GM18519 (cell line): Measurements from ENCODE around the gene WDR11.

ENCODE experiments used
- ATAC-seq: cut with Tn5 transposase; IDR thresholded peaks from one replicate; pipeline ENCODE4 v1.9.1; 2021; ENCODE audit warnings: mild to moderate bottlenecking, moderate library complexity; ENCODE audit not compliant: unreplicated experiment, low FRiP score

The WDR11 gene

DNA sequence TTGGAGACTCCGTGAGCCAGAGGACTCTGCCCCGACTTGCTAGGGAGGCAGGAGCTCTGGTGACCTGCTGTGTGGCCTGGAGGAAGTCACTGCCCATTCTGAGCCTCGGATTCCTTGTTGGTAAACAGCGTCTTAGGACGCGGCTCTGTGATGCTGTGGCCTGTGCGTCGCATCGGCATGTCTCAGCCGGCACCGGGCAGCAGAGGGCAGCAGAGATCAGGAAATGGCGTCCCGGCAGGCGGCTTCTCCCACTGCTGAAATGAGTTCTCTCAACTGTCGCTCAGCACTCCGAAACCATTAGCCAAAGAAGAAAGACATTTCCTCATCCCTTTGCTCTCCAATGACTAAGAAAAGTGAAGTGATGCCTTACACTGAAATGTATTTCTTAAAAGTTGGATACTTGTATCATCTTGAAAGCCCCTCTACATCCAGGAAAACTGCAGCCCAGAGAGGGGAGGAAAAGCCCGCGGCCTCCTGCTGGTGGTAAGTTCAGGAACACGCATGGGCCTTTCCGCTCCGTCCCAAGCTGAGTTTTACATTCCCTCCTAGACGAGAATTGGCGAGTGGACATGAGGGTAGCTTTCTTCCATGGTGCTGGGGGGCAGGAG, 91.7 kb downstream of the WDR11 start:
- ATAC-seq = peak; percentile 59

DNA sequence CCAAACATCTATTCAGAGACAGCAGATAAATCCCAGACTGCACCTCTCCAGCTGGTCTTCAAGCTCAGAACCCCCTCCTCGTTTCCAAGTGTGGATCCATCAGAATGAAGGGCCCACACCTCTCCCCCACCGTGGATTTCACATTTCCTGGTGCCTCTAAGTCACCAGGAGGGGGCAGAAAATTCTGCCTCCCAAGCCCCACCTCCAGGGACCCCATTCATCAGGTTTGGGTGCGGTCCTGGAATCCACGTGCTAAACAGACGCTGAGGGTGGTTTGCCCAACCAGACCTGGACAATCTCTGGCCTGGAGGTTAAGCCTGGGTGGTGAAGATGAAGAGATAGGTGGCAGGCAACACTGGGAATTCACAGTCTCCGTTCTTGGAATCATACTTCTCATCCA, 92.4 kb downstream of the WDR11 start:
- ATAC-seq = no peak

DNA sequence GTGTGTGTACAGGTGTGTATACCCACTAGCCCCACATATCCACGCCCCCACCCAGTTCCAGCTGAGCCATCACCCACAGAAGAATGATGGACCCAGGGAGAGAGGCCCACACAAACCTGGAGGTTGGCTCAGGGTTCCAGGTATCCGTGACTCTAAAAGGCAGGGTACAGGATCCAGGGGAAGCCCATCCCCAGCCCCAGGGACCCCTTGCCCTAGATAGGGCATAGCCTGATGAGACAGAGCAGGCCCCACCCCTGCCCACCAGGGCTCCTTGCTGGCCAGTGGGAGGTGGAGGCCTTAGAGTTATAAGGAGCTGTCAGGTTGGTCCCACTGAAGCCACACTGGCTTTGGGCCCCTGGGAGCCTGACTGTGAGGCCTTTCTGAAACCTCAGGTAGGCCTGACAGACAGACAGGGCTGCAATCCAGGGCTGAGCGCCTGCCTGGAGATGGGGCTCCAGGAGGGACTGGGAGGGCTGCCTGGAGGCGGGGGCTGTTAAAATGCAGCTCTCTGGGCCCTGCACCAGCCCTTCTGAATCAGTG, 93.5 kb downstream of the WDR11 start:
- no peak for ATAC-seq

DNA sequence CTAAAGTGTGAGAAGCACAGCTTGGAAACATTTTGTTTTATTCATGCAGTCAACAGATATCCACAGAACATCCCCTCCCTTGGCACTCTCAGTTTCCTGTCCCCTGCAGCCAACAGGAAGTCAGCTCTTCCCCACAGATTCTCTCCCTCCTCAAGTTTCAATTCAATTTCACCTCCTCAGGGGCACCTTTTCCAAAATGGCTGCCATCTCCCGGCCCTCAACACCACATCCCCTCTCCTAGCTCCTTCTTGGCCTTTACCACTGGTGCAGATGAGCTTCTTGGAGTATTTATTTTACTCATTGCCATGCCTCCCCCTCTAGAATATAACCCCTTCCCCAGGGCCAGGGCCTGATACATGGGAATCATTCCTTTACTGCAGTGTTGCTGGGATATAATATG, 94.0 kb downstream of the WDR11 start:
- no peak for ATAC-seq

DNA sequence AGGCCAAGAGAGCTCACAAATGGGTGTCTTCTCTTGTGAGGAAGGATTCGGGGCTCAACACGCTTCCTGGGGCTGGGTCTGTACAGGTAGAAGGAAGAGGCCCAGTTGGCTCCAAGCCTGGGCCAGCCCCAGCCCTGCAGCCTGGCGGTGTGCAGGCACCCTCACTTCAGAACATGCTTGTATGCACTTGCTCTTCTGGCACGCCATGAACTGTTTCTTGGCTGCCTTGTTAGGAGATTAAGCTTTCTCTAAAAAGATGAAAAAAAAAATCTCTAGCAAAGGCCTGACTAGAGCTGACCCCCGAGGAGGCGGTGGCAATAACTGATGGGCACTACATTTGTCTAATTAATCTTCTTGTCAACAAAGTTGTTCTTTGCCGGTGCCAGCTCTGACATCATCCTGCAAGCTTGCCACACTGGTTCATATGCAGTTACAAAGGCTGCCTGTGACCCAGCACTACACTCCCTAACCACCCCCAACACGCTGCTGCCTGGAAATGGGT, 94.7 kb downstream of the WDR11 start:
- ATAC-seq = no peak

DNA sequence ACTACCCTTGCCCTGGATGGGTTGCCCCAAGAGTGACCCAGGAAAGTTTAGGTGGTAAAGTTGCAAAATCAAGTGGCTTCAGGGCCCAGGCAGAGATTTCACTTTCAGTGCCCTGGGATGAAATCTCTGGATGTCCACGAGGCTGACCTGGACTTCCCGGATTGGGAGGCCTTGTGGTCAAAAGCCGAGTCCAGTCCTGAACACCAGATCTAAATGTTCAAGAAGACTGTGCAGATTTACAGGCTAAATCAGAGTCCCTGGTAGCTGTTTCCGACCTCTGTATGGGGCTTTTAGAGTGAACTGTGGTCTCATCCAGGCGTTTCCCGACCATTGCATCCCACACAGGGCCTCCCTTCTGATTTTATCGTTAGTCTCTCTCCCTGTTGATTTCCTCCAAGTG, 95.3 kb downstream of the WDR11 start:
- no peak for ATAC-seq

DNA sequence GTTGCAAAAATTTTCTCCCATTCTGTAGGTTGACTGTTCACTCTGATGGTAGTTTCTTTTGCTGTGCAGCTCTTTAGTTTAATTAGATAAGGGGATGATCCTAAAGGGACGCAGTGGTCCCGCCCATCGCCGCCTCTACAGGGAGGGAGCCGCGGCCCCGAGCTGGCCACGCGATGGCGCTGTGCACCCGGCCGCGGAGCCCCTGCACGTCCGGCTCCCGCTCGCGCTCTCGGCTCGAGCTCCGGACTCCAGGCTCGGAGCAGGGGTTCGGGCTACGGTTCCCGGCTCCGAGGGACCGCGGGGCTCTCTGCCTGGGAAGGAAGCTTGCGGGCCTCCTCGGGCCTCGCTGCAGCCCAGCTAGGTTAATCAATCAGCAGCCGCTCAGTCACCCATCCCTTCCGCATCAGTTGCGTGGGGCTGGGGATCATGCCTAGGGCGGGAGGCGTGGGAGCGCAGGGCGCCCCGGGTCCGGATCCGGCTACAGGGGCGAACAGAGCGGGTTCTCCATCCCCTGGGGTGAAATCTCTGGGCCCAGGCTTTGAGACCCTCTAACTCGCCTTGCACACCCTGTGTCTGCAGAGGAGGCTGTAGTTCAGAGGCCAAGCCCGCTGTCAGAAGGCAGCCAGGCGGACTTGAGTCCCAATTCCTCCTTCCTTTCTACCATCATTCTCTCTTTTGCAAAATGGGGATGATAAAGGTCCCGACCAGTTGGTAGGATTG, 97.9 kb downstream of the WDR11 start:
- peak; percentile 87 for ATAC-seq

DNA sequence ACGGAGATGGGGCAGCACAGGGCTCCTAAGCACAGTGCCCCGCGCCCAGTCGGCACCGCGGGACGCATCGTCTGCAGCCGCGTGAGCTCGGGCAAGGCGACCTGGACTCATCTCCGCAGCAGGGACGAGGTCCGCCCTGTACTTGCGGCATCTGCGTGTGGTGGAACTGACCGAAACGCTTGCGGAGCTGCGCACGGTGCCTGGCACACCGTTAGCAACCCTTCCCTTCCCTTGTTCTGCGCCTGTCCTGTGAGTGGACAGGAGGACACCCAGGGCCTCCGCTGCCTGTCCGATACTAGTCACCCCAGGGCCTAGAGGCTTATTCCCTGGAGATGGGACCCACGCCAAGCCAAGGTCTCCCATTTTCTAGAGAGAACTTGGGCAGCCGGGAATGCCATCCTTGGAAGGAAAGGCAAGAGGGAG, 98.5 kb downstream of the WDR11 start:
- ATAC-seq = peak; percentile 12

DNA sequence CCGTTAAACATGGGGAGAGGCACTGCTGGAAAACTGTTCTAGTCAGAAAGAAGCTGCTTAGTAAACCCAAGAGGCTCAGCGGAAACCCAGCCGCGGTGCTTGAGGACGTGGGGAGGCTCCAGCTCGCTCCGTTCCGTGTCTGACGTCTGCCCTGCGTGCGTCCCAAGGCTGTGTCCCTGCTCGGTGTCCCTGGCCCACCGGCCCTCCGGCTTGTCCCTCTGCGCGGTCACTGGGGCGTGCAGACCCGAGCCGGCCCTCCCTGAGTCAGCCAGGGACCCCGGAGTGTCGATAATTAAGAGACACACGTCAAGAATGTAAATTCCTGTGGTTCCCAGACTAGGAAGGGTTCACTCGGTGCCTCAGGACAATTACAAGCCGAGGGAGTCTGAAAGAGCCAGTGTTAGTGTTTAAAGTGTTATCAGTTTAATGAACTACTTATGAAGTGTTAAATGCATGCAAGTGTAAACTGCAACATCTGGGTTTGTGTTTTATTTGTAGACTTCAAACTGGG, 98.9 kb downstream of the WDR11 start:
- ATAC-seq = no peak

DNA sequence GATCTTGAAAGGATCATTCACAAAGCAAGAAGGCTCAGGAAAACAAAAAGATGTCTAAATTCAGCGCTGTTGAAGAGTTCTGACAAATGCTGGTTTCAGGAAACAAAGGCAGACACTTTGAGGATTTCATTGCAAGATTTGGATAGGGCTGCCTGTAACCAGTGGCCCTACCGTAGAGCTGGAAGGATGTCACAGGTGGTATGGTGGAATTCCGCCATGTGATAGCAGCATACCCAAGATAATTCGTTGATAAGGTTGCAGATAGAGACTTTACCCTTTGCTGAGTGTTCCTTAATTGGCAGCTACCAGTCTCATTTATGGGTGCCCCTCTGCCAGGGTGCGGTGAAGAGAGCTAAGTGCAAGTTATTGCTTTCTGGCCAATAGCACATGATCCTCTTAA, 100.1 kb downstream of the WDR11 start:
- ATAC-seq = no peak

DNA sequence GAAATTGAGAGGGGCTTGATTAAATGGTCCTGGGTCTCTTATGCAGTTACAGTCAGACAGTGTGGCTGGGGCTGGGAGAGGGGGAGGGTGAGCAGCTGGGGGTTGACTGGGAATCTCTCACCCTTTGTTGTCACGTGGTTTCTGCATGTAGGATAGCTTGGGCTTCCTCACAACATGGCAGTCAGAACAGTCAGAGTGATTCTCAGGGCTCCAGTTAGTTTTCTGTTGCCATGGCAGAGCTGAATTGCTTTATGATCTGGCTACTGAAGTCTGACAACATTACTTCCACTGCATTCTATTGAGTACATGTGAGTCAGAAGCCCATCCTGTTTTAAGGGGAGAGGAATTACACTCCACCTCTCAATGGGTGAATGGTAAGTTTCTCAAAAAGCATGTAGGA, 102.7 kb downstream of the WDR11 start:
- no peak for ATAC-seq
